ENCODE measurements around the gene CCDC32.

Gene CCDC32

GRCh38 chr15:40511472-40512133 lies 53.2 kb downstream of the CCDC32 start:
- DNase-seq: peak; percentile 54

DNA sequence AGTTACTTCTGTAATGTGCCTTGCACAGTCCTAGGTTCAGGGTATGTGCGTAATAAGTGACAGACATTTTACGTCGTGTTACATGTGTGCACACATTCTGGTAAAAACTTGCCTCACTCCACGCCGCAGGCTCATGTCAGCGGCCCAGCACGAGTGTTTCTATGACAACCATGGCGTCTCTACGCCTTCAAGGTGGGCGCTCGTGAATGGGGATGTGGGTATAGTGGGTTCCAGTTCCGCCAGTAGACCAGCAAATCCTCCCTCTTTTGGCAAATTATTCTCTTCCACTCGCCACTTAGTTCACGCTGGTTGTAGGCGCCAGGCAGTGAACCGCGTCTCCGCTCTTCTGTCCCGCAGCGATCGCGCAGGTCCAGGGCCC lies 53.8 kb downstream of the CCDC32 start:
- no peak for DNase-seq

- DNase-seq: no peak
Measured at GRCh38 chr15:40510201-40510600, 54.6 kb downstream of the CCDC32 start.

DNA sequence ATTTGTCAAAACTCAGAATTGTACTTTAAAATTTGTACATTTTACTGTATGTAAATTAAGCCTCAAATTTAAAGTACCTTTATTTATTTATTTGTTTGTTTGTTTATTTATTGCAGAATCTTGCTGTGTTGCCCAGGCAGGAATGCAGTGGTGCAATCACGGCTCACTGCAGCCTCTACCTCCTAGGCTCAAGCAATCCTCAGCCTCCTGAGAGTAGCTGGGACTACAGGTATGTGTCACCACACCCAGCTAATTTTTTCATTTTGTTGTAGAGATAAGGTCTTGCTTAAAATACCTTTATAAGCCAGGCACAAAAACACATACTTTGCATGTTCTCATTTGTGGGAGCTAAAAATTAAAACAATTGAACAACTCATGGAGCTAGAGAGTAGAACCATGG lies 56.6 kb downstream of the CCDC32 start:
- DNase-seq: no peak

DNA sequence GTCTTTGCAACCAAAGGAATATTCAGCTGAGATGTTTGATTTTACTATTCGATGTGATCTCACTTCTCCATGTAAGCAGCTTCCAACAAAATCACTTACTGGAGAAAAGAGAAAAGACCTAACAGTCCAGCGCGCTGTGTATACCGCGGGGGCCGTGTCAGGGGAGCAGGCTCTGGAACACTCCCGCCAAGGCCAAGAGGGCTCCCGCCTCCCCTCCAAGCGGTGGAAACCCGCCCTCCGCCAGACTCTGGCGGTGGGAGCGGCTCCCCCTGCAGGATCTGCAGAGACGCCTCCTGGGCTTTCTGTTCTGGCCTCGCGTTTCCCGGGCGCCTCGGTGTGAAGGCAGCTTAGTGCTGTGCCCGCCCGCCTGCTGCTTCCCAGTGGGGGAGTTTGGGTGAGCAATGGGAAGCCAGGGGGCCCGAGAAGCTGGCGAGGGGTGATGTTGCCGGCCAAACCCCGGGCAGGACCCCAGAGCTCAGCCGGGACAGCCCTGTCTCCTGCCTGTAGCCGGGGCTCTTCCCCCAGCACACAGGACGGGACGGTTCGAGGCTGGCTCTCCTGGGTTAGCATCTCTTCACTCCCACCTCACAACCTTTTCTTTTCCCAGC lies 57.8 kb downstream of the CCDC32 start:
- peak; percentile 79 for DNase-seq
